ENCODE measurements around the gene ENPP1. TPM values are rescaled to one million over a fixed set of nuclear protein-coding genes. Genes with fewer than 3 reads are reported as not detected.

ENPP1 gene
- total RNA-seq (2021; ENCODE audit: unreplicated experiment): 6.5 TPM
- 0.80 and 1.0 TPM in 2 replicates for polyA plus RNA-seq (2012)
- Bru-seq, nascent RNA: percentile 40 among the genes with signal in this experiment
- percentile 41 among the genes with signal in this experiment for BruChase-seq, experiment 1, labeled RNA remaining after a 6-hour chase
- BruChase-seq, experiment 2, labeled RNA remaining after a 2-hour chase: percentile 43 among the genes with signal in this experiment
- long read RNA-seq, full-length matches to known transcripts: 11 of 19 reads
- long read RNA-seq, partial matches to known transcripts: 3 of 19 reads
- long read RNA-seq, other reads (novel, unspliced or antisense): 5 of 19 reads

GRCh38 chr6:131807644-131808459 is at the start of gene ENPP1:
ENPP1 (plus strand) TSS chr6:131808020; CDS start chr6:131808036, 16 bp downstream.
- no peaks in the 10 kb centered on the region for H3K9me2 ChIP-seq (ENCODE audit: insufficient read depth)
- H3K27ac ChIP-seq (ENCODE audit: low read depth, low read length): peak within 1 kb of the TSS; percentile 38; the same call in 1 of the 2 replicates
- ATAC-seq (peak; percentile 83), DNase-seq (ENCODE audit: low read depth, low spot score) (peak; percentile 21)
- no peaks in the 10 kb centered on the region for H3K36me3 ChIP-seq (ENCODE audit: control insufficient read depth in 1 of 2, insufficient read depth in 2 of 2, low read length in 2 of 2)
- BruUV-seq (replicated peaks): no TSS peak
- no peaks in the 10 kb centered on the region for H3K79me2 ChIP-seq (ENCODE audit: insufficient read depth, low read length)
- RAD21 ChIA-PET (ENCODE audit: low non-redundant PET in 1 of 2, low total read pairs in 2 of 2, uncharacterized antibody in 2 of 2, unreplicated experiment in 2 of 2): no interaction called here
- H3K4me3 ChIP-seq (replicated peaks in 1 of 2; ENCODE audit: low read depth in 1 of 2, low read length in 2 of 2): peak within 1 kb of the TSS; percentile 51 to 64
- peak within 1 kb of the TSS; percentile 45 for H3K9ac ChIP-seq (ENCODE audit: low read length)
- H3K4me2 ChIP-seq (ENCODE audit: low read length): peak within 1 kb of the TSS; percentile 85
- no peaks in the 10 kb centered on the region for H3K9me3 ChIP-seq (ENCODE audit: control insufficient read depth in 1 of 2, insufficient read depth in 1 of 2, low read depth in 1 of 2, low read length in 2 of 2)
- no peaks in the 10 kb centered on the region for H3K27me3 ChIP-seq (ENCODE audit: insufficient read depth, low read length)
- no peaks in the 10 kb centered on the region for H4K20me1 ChIP-seq (ENCODE audit: insufficient read depth)
- peaks cover 0 to 14% of the 10 kb centered on the region in 2 experiments; a peak in 3 of 4 replicates for H3K4me1 ChIP-seq (ENCODE audit: control insufficient read depth in 1 of 2, insufficient read depth in 2 of 2, low read length in 2 of 2)
- intact Hi-C loops (cut with micrococcal nuclease): no loop called here
- CTCF ChIA-PET: no interaction called here
- peak within 1 kb of the TSS; percentile 82 for H2AFZ ChIP-seq (ENCODE audit: low read depth, low read length, poor library complexity, severe bottlenecking)
- POLR2A ChIA-PET: no interaction called here
- TF ChIP-seq EGR1 (IDR thresholded peaks at IDR 0.05; ENCODE audit: low read depth) (no peak), FOSL1 (IDR thresholded peaks at IDR 0.05; ENCODE audit: low read depth) (no peak), ATF3 (IDR thresholded peaks at IDR 0.05) (no peak), SIN3A (IDR thresholded peaks at IDR 0.05; ENCODE audit: low read depth) (no peak), SP1 (IDR thresholded peaks at IDR 0.05; ENCODE audit: low read depth) (no peak), SRF (IDR thresholded peaks at IDR 0.05; ENCODE audit: low read depth) (no peak), ELF1 (IDR thresholded peaks at IDR 0.05; ENCODE audit: borderline replicate concordance, low read depth) (no peak), EZH2phosphoT487 (IDR thresholded peaks at IDR 0.05; ENCODE audit: borderline replicate concordance) (no peak), MAX (IDR thresholded peaks at IDR 0.05) (peak; percentile 35), CBX3 (IDR thresholded peaks at IDR 0.05; ENCODE audit: low read depth) (0 out of 2 replicates have a peak, but pooled peaks have one; percentile 32), REST (IDR thresholded peaks at IDR 0.05; ENCODE audit: low read depth) (no peak), ZFX (IDR thresholded peaks at IDR 0.05) (peak; percentile 69), POLR2A (IDR thresholded peaks at IDR 0.05; ENCODE audit: borderline replicate concordance, extremely low read depth, insufficient read depth, insufficient read length) (peak; percentile 64), JUND (IDR thresholded peaks at IDR 0.05) (no peak), POLR2AphosphoS5 (IDR thresholded peaks at IDR 0.05; ENCODE audit: low read depth, low read length) (no peak)
- TF ChIP-seq, protein P1, sequence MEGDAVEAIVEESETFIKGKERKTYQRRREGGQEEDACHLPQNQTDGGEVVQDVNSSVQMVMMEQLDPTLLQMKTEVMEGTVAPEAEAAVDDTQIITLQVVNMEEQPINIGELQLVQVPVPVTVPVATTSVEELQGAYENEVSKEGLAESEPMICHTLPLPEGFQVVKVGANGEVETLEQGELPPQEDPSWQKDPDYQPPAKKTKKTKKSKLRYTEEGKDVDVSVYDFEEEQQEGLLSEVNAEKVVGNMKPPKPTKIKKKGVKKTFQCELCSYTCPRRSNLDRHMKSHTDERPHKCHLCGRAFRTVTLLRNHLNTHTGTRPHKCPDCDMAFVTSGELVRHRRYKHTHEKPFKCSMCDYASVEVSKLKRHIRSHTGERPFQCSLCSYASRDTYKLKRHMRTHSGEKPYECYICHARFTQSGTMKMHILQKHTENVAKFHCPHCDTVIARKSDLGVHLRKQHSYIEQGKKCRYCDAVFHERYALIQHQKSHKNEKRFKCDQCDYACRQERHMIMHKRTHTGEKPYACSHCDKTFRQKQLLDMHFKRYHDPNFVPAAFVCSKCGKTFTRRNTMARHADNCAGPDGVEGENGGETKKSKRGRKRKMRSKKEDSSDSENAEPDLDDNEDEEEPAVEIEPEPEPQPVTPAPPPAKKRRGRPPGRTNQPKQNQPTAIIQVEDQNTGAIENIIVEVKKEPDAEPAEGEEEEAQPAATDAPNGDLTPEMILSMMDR (IDR thresholded peaks at IDR 0.05 in 2 of 3, conservative IDR thresholded peaks at IDR 0.05 in 1 of 3; ENCODE audit: borderline replicate concordance in 1 of 3, insufficient read depth in 1 of 3, low read depth in 2 of 3, low read length in 2 of 3): no peak
- TF ChIP-seq, protein P2, sequence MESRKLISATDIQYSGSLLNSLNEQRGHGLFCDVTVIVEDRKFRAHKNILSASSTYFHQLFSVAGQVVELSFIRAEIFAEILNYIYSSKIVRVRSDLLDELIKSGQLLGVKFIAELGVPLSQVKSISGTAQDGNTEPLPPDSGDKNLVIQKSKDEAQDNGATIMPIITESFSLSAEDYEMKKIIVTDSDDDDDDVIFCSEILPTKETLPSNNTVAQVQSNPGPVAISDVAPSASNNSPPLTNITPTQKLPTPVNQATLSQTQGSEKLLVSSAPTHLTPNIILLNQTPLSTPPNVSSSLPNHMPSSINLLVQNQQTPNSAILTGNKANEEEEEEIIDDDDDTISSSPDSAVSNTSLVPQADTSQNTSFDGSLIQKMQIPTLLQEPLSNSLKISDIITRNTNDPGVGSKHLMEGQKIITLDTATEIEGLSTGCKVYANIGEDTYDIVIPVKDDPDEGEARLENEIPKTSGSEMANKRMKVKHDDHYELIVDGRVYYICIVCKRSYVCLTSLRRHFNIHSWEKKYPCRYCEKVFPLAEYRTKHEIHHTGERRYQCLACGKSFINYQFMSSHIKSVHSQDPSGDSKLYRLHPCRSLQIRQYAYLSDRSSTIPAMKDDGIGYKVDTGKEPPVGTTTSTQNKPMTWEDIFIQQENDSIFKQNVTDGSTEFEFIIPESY (IDR thresholded peaks at IDR 0.05; ENCODE audit: extremely low read depth, insufficient replicate concordance, low read length): no peak

All from HCT116 (cell line).